ENCODE results near the gene NKX6-2. TPM values are rescaled to one million over a fixed set of nuclear protein-coding genes. Genes with fewer than 3 reads are reported as not detected.

NKX6-2 gene
- polyA plus RNA-seq, 1 donor (not counting 4 experiments of a cell fraction or from before 2014, with no cell fraction given), result not detected

DNA sequence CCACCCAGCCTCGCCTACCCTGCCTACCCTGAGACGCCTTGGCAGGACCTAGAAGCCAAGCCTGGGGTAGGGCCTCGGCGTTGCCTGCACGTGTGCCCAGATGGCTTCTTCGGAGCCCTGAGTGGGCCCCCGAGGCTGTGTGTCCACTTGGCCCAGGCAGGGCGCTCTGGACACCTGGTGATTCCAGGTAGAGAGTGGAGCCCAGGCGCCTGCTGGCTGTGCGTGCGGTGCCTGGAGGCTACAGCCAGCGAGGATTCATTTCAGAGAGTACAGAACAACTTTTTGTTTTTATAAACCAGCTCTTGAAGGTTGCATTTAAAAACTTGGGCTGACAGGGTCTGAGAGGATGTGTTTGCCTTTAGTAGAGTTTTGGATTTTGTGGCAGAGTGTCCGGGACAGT, 40.0 kb downstream of the NKX6-2 start:
- Histone ChIP-seq H3K9ac (ENCODE audit: control insufficient read depth, extremely low read depth, insufficient read depth, low read length) (no peak overlapping the region), H4K20me1 (ENCODE audit: control insufficient read depth, extremely low read depth, insufficient read depth, low read length) (no peaks in the 10 kb centered on the region), H3K4me2 (ENCODE audit: control insufficient read depth, extremely low read depth, insufficient read depth, low read depth, low read length) (no peak overlapping the region), H3K27ac (ENCODE audit: control insufficient read depth, insufficient read depth, low read length) (no peak overlapping the region), H3K4me1 (ENCODE audit: control insufficient read depth, extremely low read depth, insufficient read depth, low read length) (no peaks in the 10 kb centered on the region), H2AFZ (ENCODE audit: control insufficient read depth, low read length) (no peak overlapping the region), H3K4me3 (ENCODE audit: control insufficient read depth in 2 of 3, extremely low read depth in 1 of 3, insufficient read depth in 2 of 3, low read depth in 1 of 3, low read length in 3 of 3) (no peak overlapping the region), H3K9me1 (ENCODE audit: control insufficient read depth, extremely low read depth, insufficient read depth, low read length) (no peaks in the 10 kb centered on the region), H3K79me2 (ENCODE audit: control insufficient read depth, insufficient read depth, low read length) (no peaks in the 10 kb centered on the region), H3K36me3 (ENCODE audit: control insufficient read depth in 2 of 2, extremely low read depth in 1 of 2, insufficient read depth in 2 of 2, low read length in 2 of 2) (peaks cover 0 to 3% of the 10 kb centered on the region in 2 experiments), H3K9me3 (ENCODE audit: control insufficient read depth, low read depth, low read length) (no peaks in the 10 kb centered on the region), H3K27me3 (ENCODE audit: control insufficient read depth, extremely low read depth, insufficient read depth, low read length) (no peaks in the 10 kb centered on the region)
- no peak for FAIRE-seq
- dilution Hi-C loops (cut with MboI; ENCODE audit: extremely low pct_ligation_motif_present, low sequenced_read_pairs), result no loop called here
- TF ChIP-seq EZH2 (IDR thresholded peaks at IDR 0.05; ENCODE audit: low read length) (no peak), CTCF (optimal IDR thresholded peaks at IDR 0.05 in 1 of 3, IDR thresholded peaks at IDR 0.05 in 1 of 3, conservative IDR thresholded peaks at IDR 0.05 in 1 of 3; ENCODE audit: extremely low read depth in 1 of 3, insufficient read depth in 2 of 3, low read length in 3 of 3) (no peak)
- no peak for DNase-seq (ENCODE audit: low read depth, low spot score)

GRCh38 chr10:132745511-132745910, 40.4 kb downstream of the NKX6-2 start:
- DNase-seq (ENCODE audit: low read depth, low spot score) (no peak), FAIRE-seq (no peak)
- H3K9me1 ChIP-seq (ENCODE audit: control insufficient read depth, extremely low read depth, insufficient read depth, low read length), result no peaks in the 10 kb centered on the region
- no peaks in the 10 kb centered on the region for H3K79me2 ChIP-seq (ENCODE audit: control insufficient read depth, insufficient read depth, low read length)
- H4K20me1 ChIP-seq (ENCODE audit: control insufficient read depth, extremely low read depth, insufficient read depth, low read length), result no peaks in the 10 kb centered on the region
- H3K36me3 ChIP-seq (ENCODE audit: control insufficient read depth in 2 of 2, extremely low read depth in 1 of 2, insufficient read depth in 2 of 2, low read length in 2 of 2), result peaks cover 0 to 2% of the 10 kb centered on the region in 2 experiments
- TF ChIP-seq EZH2 (IDR thresholded peaks at IDR 0.05; ENCODE audit: low read length) (no peak), CTCF (optimal IDR thresholded peaks at IDR 0.05 in 1 of 3, IDR thresholded peaks at IDR 0.05 in 1 of 3, conservative IDR thresholded peaks at IDR 0.05 in 1 of 3; ENCODE audit: extremely low read depth in 1 of 3, insufficient read depth in 2 of 3, low read length in 3 of 3) (no peak)
- no peak overlapping the region for H3K4me2 ChIP-seq (ENCODE audit: control insufficient read depth, extremely low read depth, insufficient read depth, low read depth, low read length)
- dilution Hi-C loops (cut with MboI; ENCODE audit: extremely low pct_ligation_motif_present, low sequenced_read_pairs), result no loop called here
- no peak overlapping the region for H3K27ac ChIP-seq (ENCODE audit: control insufficient read depth, insufficient read depth, low read length)
- no peaks in the 10 kb centered on the region for H3K4me1 ChIP-seq (ENCODE audit: control insufficient read depth, extremely low read depth, insufficient read depth, low read length)
- no peaks in the 10 kb centered on the region for H3K9me3 ChIP-seq (ENCODE audit: control insufficient read depth, low read depth, low read length)
- H3K9ac ChIP-seq (ENCODE audit: control insufficient read depth, extremely low read depth, insufficient read depth, low read length), result no peak overlapping the region
- H3K4me3 ChIP-seq (ENCODE audit: control insufficient read depth in 2 of 3, extremely low read depth in 1 of 3, insufficient read depth in 2 of 3, low read depth in 1 of 3, low read length in 3 of 3), result no peak overlapping the region
- no peaks in the 10 kb centered on the region for H3K27me3 ChIP-seq (ENCODE audit: control insufficient read depth, extremely low read depth, insufficient read depth, low read length)
- H2AFZ ChIP-seq (ENCODE audit: control insufficient read depth, low read length), result no peak overlapping the region
